Activated CD4-positive, alpha-beta T cell treated with anti-CD3 and anti-CD28 coated beads for 36 hours (primary cell): ENCODE data around the gene KATNB1. TPM values are rescaled to one million over a fixed set of nuclear protein-coding genes. Genes with fewer than 3 reads are reported as not detected.
"Not testable (repeated sequence)": the region's sequence is repeated elsewhere in the genome, so short reads cannot be mapped to it uniquely, and the experiment has no call there.

ENCODE experiments used
- ATAC-seq: fragments of 200-7000 bp; cut with Tn5 transposase; one replicate; pipeline ENCODE4 v1.10.0; 2021; ENCODE audit warnings: mild to moderate bottlenecking, moderate library complexity
- CTCF ChIA-PET: fragments of 350-600 bp; sonication (Branson Sonifier 250); formaldehyde crosslinking; loops from one replicate; lab custom pipeline; 2021; ENCODE audit warnings: antibody characterized with exemption; lab: Charles Lee
- POLR2A ChIA-PET: fragments of 350-600 bp; sonication (Branson Sonifier 250); formaldehyde crosslinking; loops from one replicate; lab custom pipeline; 2021; ENCODE audit warnings: antibody characterized with exemption, inconsistent platforms; lab: Charles Lee
- DNase-seq: peaks from one replicate; pipeline ENCODE4 v3.0.0-alpha.2; 2020
- H3K27ac Mint-ChIP-seq: one replicate; pipeline ENCODE4 v1.8.0; 2021; ENCODE audit warnings: mixed read lengths
- H3K27me3 Mint-ChIP-seq: one replicate; pipeline ENCODE4 v1.8.0; 2021; ENCODE audit warnings: mixed read lengths
- H3K36me3 Mint-ChIP-seq: one replicate; pipeline ENCODE4 v1.8.0; 2021; ENCODE audit warnings: low read depth, mixed read lengths
- H3K4me1 Mint-ChIP-seq: one replicate; pipeline ENCODE4 v1.8.0; 2021; ENCODE audit warnings: mixed read lengths
- H3K4me3 Mint-ChIP-seq: one replicate; pipeline ENCODE4 v1.8.0; 2021; ENCODE audit warnings: mild to moderate bottlenecking, moderate library complexity, mixed read lengths
- H3K9me3 Mint-ChIP-seq: one replicate; pipeline ENCODE4 v1.8.0; 2021; ENCODE audit warnings: low read depth, mixed read lengths
- intact Hi-C, 2 experiments: fragments of 100-400 bp; cut with DNase I in 1 of 2; cut with micrococcal nuclease in 1 of 2; formaldehyde crosslinking; loops; one replicate each; pipeline versions ENCODE4 v1.14.2 to v1.15.1; 2022 to 2024; cut with DNase I, micrococcal nuclease
- total RNA-seq, 2 experiments: library from RNA; stranded (reverse); gene quantifications; one replicate each; pipeline ENCODE4 v1.2.3, GENCODE V29; 2021

The KATNB1 gene
- total RNA-seq, 2 experiments from 2014 or later, result 28.1 to 29.3 TPM

DNA sequence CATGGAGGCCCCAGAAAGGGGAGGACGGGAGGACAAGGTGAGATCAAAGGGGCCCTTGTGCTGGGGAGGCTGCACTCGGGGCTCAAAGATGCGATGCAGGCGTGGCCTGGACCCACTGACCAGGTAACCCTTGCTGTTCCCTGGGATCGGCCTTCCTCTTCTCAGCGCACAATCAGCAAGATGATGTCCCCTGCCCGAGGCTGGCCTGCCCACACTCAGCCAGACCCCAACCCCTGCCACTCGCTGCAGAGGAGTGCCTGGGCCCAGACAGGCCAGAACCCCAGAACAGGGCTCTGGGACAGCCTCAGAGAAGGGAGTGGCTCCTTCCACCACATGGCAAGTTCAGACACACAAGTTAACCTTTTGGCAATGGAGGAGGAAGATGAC lies 51.9 kb downstream of the KATNB1 start:
- Mint-ChIP-seq H3K27ac (no peak overlapping the region), H3K36me3 (no peaks in the 10 kb centered on the region), H3K4me1 (no peaks in the 10 kb centered on the region), H3K4me3 (no peak overlapping the region), H3K27me3 (peaks cover 1% of the 10 kb centered on the region), H3K9me3 (no peaks in the 10 kb centered on the region)
- ATAC-seq (no peak), DNase-seq (no peak)
- intact Hi-C loops, result no loop called here
- ChIA-PET POLR2A (no interaction called here), CTCF (interaction anchor here (0.7 kb wide), 1 partner anchor 31 kb away, joined by 3 read pairs; no protein-coding TSS in a partner anchor)

DNA sequence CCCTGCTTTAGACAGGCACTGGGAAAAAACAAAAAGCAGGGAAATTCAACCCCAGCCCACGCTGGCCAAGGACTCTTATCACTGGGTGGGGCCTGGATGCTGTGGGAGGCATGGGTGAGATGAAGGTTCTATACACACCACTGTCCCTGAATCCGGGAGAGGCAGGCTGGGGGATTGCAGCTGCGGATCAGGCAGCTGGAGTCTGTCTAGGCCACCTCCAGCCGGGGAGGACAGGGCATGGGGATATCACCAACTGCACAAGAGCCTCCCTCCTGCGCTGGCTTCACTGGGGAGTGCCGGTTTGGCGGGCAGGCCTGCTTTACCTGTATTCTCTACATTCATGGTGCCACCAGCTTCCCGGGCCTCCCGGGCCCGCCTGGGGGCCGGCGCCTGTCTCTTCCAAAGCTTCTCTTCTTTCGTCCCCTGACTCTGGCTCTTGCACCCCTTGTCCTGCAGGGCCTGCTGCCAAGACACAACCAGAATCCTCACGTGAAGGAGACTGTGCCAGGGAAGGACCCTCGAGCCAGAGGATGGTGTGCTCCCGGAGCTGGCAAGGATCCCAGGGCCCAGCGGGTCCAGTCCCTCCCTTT lies 52.8 kb downstream of the KATNB1 start:
- Mint-ChIP-seq H3K4me1 (no peaks in the 10 kb centered on the region), H3K4me3 (no peak overlapping the region), H3K36me3 (no peaks in the 10 kb centered on the region), H3K27me3 (peaks cover 1% of the 10 kb centered on the region), H3K27ac (no peak overlapping the region), H3K9me3 (no peaks in the 10 kb centered on the region)
- ChIA-PET POLR2A (no interaction called here), CTCF (no interaction called here)
- intact Hi-C loops, result no loop called here
- ATAC-seq, result no peak
- no peak for DNase-seq

DNA sequence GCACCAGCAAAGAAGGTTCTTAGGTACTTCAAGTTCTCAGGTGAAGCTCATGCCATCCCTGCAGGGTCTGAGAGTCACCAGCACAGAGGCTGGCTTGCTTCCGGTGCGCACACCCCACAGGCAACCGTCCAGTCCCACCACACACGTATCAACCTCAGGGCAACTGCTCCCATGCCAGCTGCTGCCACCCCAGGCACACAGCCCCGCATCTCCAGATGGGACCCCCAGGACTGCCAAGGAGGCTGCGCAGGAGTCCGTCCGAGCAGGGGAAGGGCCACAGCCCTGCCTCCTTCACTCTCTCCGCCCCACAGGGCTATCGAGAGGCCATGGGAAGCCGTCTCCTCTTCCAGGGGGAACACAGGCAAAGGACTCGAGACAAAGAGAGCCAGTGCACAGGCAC lies 53.4 kb downstream of the KATNB1 start:
- intact Hi-C loops, result no loop called here
- no peaks in the 10 kb centered on the region for H3K9me3 Mint-ChIP-seq
- ChIA-PET CTCF (no interaction called here), POLR2A (no interaction called here)
- no peaks in the 10 kb centered on the region for H3K36me3 Mint-ChIP-seq
- ATAC-seq (no peak), DNase-seq (no peak)
- H3K27ac Mint-ChIP-seq, result no peak overlapping the region
- no peak overlapping the region for H3K4me3 Mint-ChIP-seq
- peaks cover 1% of the 10 kb centered on the region for H3K27me3 Mint-ChIP-seq
- H3K4me1 Mint-ChIP-seq, result no peaks in the 10 kb centered on the region

- Mint-ChIP-seq H3K4me3 (no peak overlapping the region), H3K27ac (no peak overlapping the region), H3K9me3 (no peaks in the 10 kb centered on the region), H3K27me3 (peaks cover 1% of the 10 kb centered on the region), H3K36me3 (no peaks in the 10 kb centered on the region), H3K4me1 (no peaks in the 10 kb centered on the region)
- intact Hi-C loops, result no loop called here
- DNase-seq (no peak), ATAC-seq (no peak)
- ChIA-PET POLR2A (no interaction called here), CTCF (interaction anchor here (0.7 to 1.1 kb wide), 2 partner anchors 14 to 26 kb away, joined by 3 read pairs; no protein-coding TSS in a partner anchor)
Observed at GRCh38 chr16:57791195-57791892, 55.8 kb downstream of the KATNB1 start.

DNA sequence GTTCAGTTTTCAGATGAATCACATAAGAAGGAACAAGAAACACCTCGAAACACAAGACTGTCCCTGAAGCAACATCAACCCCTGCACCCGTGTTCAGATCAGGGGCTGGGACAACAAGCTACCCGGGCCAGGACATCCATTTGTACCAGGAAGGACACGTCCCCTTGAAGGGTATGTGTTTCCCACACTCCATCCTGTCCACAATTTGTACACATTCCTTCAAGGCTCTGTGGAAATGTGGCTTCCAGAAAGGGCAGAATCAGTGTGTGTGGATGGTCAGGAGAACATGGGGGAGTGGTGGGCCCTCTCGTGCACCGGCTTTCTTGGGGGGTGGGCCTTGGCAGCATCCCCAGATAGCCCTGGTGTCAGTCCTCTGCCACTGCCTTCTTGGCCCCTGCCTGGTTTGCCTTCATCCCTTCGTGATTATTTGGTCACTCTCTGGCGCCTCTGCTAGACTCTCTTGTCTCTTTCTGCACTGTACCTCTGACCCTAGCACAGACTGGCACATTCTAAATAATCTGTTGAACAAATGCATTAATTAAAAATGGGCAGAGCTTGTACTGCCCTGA lies 56.4 kb downstream of the KATNB1 start:
- CTCF ChIA-PET, result no interaction called here
- no peaks in the 10 kb centered on the region for H3K9me3 Mint-ChIP-seq
- no peak for ATAC-seq
- no peak overlapping the region for H3K4me3 Mint-ChIP-seq
- peaks cover 1% of the 10 kb centered on the region for H3K27me3 Mint-ChIP-seq
- no peaks in the 10 kb centered on the region for H3K36me3 Mint-ChIP-seq
- intact Hi-C loops, result no loop called here
- no peak for DNase-seq
- no peaks in the 10 kb centered on the region for H3K4me1 Mint-ChIP-seq
- H3K27ac Mint-ChIP-seq, result no peak overlapping the region
- POLR2A ChIA-PET, result no interaction called here

DNA sequence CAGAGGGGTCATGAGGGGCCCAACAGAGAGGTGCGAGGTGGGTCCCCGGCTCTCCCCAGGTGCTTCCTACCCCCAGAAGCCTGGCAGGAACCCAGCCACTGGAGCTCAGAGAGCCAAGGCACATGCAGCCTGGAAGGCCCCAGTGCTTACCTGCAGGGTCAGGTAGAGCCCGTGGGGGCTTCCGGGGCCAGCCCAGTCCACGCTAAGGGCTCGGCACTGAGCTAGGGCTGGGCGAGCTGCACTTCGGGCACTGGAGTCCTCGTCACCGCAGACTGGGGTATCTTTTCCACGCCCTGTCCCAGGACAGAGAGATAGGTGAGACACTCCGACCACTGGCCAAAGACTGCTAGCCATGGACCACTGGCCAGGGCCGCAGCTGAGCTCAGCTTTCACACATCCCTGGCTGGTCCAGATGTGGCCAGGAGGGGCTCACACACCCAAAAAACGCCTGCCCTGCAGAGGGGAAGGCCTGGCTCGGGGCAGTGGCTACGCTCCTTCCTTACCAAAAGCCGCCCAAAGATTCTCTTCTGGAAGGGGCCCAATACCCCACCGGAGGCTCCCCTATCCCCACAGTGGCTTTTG lies 59.4 kb downstream of the KATNB1 start:
- Mint-ChIP-seq H3K4me3 (no peak overlapping the region), H3K36me3 (no peaks in the 10 kb centered on the region), H3K4me1 (peaks cover 7% of the 10 kb centered on the region), H3K27ac (no peak overlapping the region), H3K27me3 (peaks cover 6% of the 10 kb centered on the region), H3K9me3 (no peaks in the 10 kb centered on the region)
- ATAC-seq (no peak), DNase-seq (no peak)
- ChIA-PET POLR2A (interaction anchor here (0.6 kb wide), 2 partner anchors 60 to 255 kb away, joined by 3 to 4 read pairs; partner anchors contain the start of gene KATNB1), CTCF (interaction anchor here (0.5 to 1.3 kb wide), 4 partner anchors 18 to 114 kb away, joined by 3 read pairs; no protein-coding TSS in a partner anchor)
- intact Hi-C loops, result no loop called here

GRCh38 chr16:57795431-57795878 lies 59.9 kb downstream of the KATNB1 start:
- H3K27me3 Mint-ChIP-seq, result peaks cover 9% of the 10 kb centered on the region
- H3K4me3 Mint-ChIP-seq, result no peak overlapping the region
- H3K36me3 Mint-ChIP-seq, result no peaks in the 10 kb centered on the region
- ATAC-seq, result peak; percentile 78
- H3K9me3 Mint-ChIP-seq, result no peaks in the 10 kb centered on the region
- intact Hi-C loops, result no loop called here
- peaks cover 11% of the 10 kb centered on the region for H3K4me1 Mint-ChIP-seq
- no peak overlapping the region for H3K27ac Mint-ChIP-seq
- ChIA-PET CTCF (interaction anchor here (1.0 kb wide), 1 partner anchor 67 kb away, joined by 3 read pairs; no protein-coding TSS in a partner anchor), POLR2A (interaction anchor here (0.6 kb wide), 1 partner anchor 60 kb away, joined by 4 read pairs; the partner anchor contains the start of gene KATNB1)
- peak; percentile 62 for DNase-seq

DNA sequence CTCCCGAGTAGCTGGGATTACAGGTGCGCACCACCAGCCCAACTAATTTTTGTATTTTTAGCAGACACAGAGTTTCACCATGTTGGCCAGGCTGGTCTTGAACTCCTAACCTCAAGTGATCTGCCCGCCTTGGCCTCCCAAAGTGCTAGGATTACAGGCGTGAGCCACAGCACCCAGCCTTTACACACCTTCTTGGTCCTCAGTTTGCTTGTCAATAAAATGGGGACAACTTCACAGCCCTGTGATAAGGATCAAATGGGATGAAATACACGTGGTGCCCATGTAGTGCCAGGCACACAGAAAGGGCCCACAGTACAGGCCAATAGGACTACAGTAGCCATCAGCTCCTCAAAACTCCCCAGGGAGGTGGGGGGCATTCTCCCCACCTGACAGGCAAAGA lies 60.4 kb downstream of the KATNB1 start:
- intact Hi-C loops, H3K36me3 Mint-ChIP-seq, H3K4me3 Mint-ChIP-seq, POLR2A ChIA-PET, H3K27ac Mint-ChIP-seq, DNase-seq, ATAC-seq, H3K9me3 Mint-ChIP-seq: not testable (repeated sequence)
- CTCF ChIA-PET, result interaction anchor here (1.0 kb wide), 1 partner anchor 66 kb away, joined by 3 read pairs; no protein-coding TSS in a partner anchor
- peaks cover 11% of the 10 kb centered on the region for H3K27me3 Mint-ChIP-seq
- peaks cover 12% of the 10 kb centered on the region for H3K4me1 Mint-ChIP-seq

- H3K27me3 Mint-ChIP-seq, result peaks cover 13% of the 10 kb centered on the region
- no peaks in the 10 kb centered on the region for H3K36me3 Mint-ChIP-seq
- no peaks in the 10 kb centered on the region for H3K9me3 Mint-ChIP-seq
- peaks cover 12% of the 10 kb centered on the region for H3K4me1 Mint-ChIP-seq
- ChIA-PET CTCF (interaction anchor here (0.6 kb wide), 1 partner anchor 452 kb away, joined by 4 read pairs; a partner anchor contains a TSS), POLR2A (no interaction called here)
- ATAC-seq (no peak), DNase-seq (no peak)
- H3K4me3 Mint-ChIP-seq, result no peak overlapping the region
- intact Hi-C loops, result no loop called here
- H3K27ac Mint-ChIP-seq, result no peak overlapping the region
Observed at GRCh38 chr16:57797216-57797525, 61.6 kb downstream of the KATNB1 start.

DNA sequence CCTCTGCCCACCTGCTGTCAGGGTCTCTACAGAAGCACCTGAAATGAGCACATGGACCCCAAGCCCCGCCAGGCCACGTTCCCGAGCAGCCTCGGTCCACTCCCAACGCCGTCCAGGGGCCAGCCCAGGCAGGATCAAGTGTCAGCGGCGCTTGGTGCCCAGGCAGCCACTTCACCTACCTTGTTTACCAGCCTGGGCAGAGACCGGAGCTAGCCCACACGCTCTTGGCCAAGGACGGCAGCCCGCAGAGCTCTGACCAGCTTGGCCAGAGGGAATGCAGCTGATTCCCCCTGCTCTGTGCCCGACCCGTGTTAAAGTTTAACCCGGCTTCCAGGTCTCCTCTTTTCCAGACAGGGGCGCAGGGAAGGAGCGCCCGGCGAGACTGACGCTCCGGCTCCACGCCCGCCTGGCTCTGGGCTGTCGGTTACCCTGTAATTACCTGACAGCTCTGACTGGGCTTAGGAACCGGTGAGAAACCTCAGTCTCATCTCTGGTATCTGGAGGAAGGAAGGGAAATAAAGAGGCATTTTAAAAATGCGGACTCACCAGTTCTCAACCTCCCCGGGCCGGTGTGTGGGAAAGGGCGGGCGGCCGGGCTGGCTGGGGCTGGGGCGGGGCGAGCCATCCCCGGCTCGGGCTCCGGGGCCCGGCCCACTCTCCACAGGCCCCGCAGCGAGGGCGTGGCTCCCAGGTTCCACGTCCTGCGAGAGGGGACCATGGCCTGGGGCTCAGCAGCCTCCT lies 62.1 kb downstream of the KATNB1 start:
- Mint-ChIP-seq H3K27ac (no peak overlapping the region), H3K4me1 (peaks cover 15% of the 10 kb centered on the region), H3K27me3 (peaks cover 14% of the 10 kb centered on the region), H3K9me3 (no peaks in the 10 kb centered on the region), H3K4me3 (no peak overlapping the region), H3K36me3 (no peaks in the 10 kb centered on the region)
- POLR2A ChIA-PET, result no interaction called here
- intact Hi-C loops, result no loop called here
- ATAC-seq (no peak), DNase-seq (no peak)
- CTCF ChIA-PET, result interaction anchor here (0.6 kb wide), 1 partner anchor 452 kb away, joined by 4 read pairs; a partner anchor contains a TSS

DNA sequence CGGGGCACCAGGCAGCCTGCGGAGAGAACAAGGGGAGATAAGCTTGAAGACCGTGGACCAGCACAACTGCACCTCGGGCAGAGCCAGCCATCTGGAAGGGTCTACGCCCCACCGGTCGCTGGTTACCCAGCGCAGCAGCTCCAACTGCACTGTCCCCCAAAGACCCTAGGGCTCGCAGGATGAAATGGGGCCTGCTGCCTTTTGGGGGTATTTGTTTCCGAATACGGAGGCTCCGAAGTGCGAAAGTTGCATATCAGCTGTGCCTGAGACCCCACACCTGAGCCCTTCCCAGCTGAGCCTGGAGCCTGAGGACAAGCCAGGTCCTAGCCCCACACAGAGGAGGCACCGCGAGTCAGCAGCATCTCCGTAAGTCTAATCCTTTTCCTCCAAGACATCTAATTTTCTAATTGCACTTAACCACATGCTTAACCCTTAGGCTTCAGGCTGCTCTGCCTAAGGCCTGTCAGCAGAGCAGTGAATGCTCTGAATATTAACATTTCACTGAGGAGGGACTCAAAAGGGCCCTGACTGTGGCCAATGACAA lies 62.8 kb downstream of the KATNB1 start:
- DNase-seq (no peak), ATAC-seq (no peak)
- intact Hi-C loops, result no loop called here
- H3K9me3 Mint-ChIP-seq, result no peaks in the 10 kb centered on the region
- peaks cover 16% of the 10 kb centered on the region for H3K27me3 Mint-ChIP-seq
- no peaks in the 10 kb centered on the region for H3K36me3 Mint-ChIP-seq
- ChIA-PET POLR2A (no interaction called here), CTCF (no interaction called here)
- H3K27ac Mint-ChIP-seq, result no peak overlapping the region
- H3K4me3 Mint-ChIP-seq, result no peak overlapping the region
- peaks cover 18% of the 10 kb centered on the region for H3K4me1 Mint-ChIP-seq
